IMR-90 (cell line): ENCODE measurements around the gene ALK. TPM values are rescaled to one million over a fixed set of nuclear protein-coding genes. Genes with fewer than 3 reads are reported as not detected.

Experiments
- ATAC-seq: fragments of 200-7000 bp; cut with Tn5 transposase; 2 replicates; pipeline ENCODE4 v1.9.1; 2020; ENCODE audit warnings: low read depth, mild to moderate bottlenecking, moderate library complexity
- BruUV-seq: library from RNA; stranded (reverse); fragments of 400-500 nt; replicated peaks from 2 replicates; lab custom pipeline; 2021; lab: Mats Ljungman, UMichigan
- CTCF ChIA-PET: fragments of 300-600 bp; formaldehyde crosslinking; extraction: SDS; loops from one replicate; lab custom pipeline; 2021; ENCODE audit warnings: antibody characterized with exemption; lab: Yijun Ruan, JAX
- POLR2A ChIA-PET: fragments of 300-600 bp; sonication (Branson Sonifier 250); formaldehyde crosslinking; loops from one replicate; lab custom pipeline; 2022; ENCODE audit warnings: antibody characterized with exemption; ENCODE audit not compliant: unreplicated experiment; lab: Charles Lee
- DNase-seq: peaks from one replicate; pipeline ENCODE4 v3.0.0; 2013
- H2AFZ ChIP-seq: replicated peaks from 2 replicates; pipeline ENCODE3; 2013; ENCODE audit warnings: low read length, mild to moderate bottlenecking; ENCODE audit not compliant: poor library complexity
- H2AK5ac ChIP-seq: 2 replicates; pipeline ENCODE4 v1.6.1; 2013; ENCODE audit warnings: low read depth, low read length, inconsistent platforms
- H2AK9ac ChIP-seq: replicated peaks from 2 replicates; pipeline ENCODE3; 2013; ENCODE audit warnings: mild to moderate bottlenecking, low read depth, low read length, moderate library complexity; ENCODE audit not compliant: poor library complexity
- H2BK120ac ChIP-seq: 2 replicates; pipeline ENCODE4 v1.6.1; 2013; ENCODE audit warnings: low read depth, low read length, inconsistent platforms
- H2BK15ac ChIP-seq: 3 replicates; pipeline ENCODE4 v1.6.1; 2013; ENCODE audit warnings: low read depth, low read length, inconsistent platforms
- H2BK20ac ChIP-seq: 2 replicates; pipeline ENCODE4 v1.6.1; 2013; ENCODE audit warnings: low read depth, mild to moderate bottlenecking, inconsistent platforms, low read length, moderate library complexity
- H2BK5ac ChIP-seq: 2 replicates; pipeline ENCODE4 v1.6.1; 2013; ENCODE audit warnings: mild to moderate bottlenecking, low read depth, low read length, inconsistent platforms; ENCODE audit not compliant: poor library complexity, severe bottlenecking
- H3K14ac ChIP-seq: replicated peaks from 2 replicates; pipeline ENCODE4 v1.6.1; 2013; ENCODE audit warnings: low read depth, low read length, inconsistent platforms
- H3K18ac ChIP-seq: 2 replicates; pipeline ENCODE4 v1.6.1; 2013; ENCODE audit warnings: low read depth, low read length, control low read depth
- H3K23ac ChIP-seq: 2 replicates; pipeline ENCODE4 v1.6.1; 2013; ENCODE audit warnings: low read depth, low read length, inconsistent platforms
- H3K27ac ChIP-seq: 2 replicates; pipeline ENCODE4 v1.5.1; 2013; ENCODE audit warnings: mild to moderate bottlenecking, control low read depth, low read length; ENCODE audit not compliant: insufficient read depth
- H3K27me3 ChIP-seq: 2 replicates; pipeline ENCODE4 v1.6.1; 2013; ENCODE audit warnings: low read length; ENCODE audit not compliant: control insufficient read depth, insufficient read depth
- H3K36me3 ChIP-seq: 2 replicates; pipeline ENCODE4 v1.6.1; 2013; ENCODE audit warnings: low read length, mixed read lengths; ENCODE audit not compliant: control insufficient read depth, insufficient read depth
- H3K4ac ChIP-seq: 2 replicates; pipeline ENCODE4 v1.6.1; 2013; ENCODE audit warnings: low read depth, low read length, inconsistent platforms
- H3K4me1 ChIP-seq: 2 replicates; pipeline ENCODE4 v1.6.1; 2013; ENCODE audit warnings: low read length, mixed read lengths; ENCODE audit not compliant: control insufficient read depth, insufficient read depth
- H3K4me2 ChIP-seq: 2 replicates; pipeline ENCODE4 v1.6.1; 2013; ENCODE audit warnings: low read depth, mild to moderate bottlenecking, control low read depth, low read length, moderate library complexity
- H3K4me3 ChIP-seq: 2 replicates; pipeline ENCODE4 v1.5.1; 2013; ENCODE audit warnings: low read depth, mild to moderate bottlenecking, control low read depth, low read length, moderate library complexity; ENCODE audit not compliant: insufficient read depth
- H3K56ac ChIP-seq: 2 replicates; pipeline ENCODE4 v1.6.1; 2013; ENCODE audit warnings: low read length, inconsistent platforms; ENCODE audit not compliant: insufficient read depth; ENCODE audit errors: extremely low read depth
- H3K79me1 ChIP-seq, 2 experiments: 2 replicates each; pipeline ENCODE4 v1.6.1; 2013; ENCODE audit warnings: low read length in 2 of 2, inconsistent platforms in 1 of 2, low read depth in 1 of 2
- H3K9ac ChIP-seq: 2 replicates; pipeline ENCODE4 v1.6.1; 2013; ENCODE audit warnings: low read depth, low read length, control low read depth
- H3K9me1 ChIP-seq: 2 replicates; pipeline ENCODE4 v1.6.1; 2013; ENCODE audit warnings: low read length, inconsistent platforms; ENCODE audit not compliant: insufficient read depth
- H3K9me3 ChIP-seq: 2 replicates; pipeline ENCODE4 v1.6.1; 2013; ENCODE audit warnings: low read length; ENCODE audit not compliant: control insufficient read depth, insufficient read depth
- H4K20me1 ChIP-seq: 2 replicates; pipeline ENCODE4 v1.6.1; 2013; ENCODE audit warnings: low read length, inconsistent platforms; ENCODE audit not compliant: insufficient read depth
- H4K5ac ChIP-seq: 2 replicates; pipeline ENCODE4 v1.6.1; 2013; ENCODE audit warnings: mild to moderate bottlenecking, low read depth, low read length, control low read depth
- H4K8ac ChIP-seq, 2 experiments: 2 replicates each; pipeline ENCODE4 v1.6.1; 2013; ENCODE audit warnings: low read depth in 2 of 2, low read length in 2 of 2, control low read depth in 1 of 2, inconsistent platforms in 1 of 2
- H4K91ac ChIP-seq: 2 replicates; pipeline ENCODE4 v1.6.1; 2013; ENCODE audit warnings: low read depth, low read length, inconsistent platforms; ENCODE audit not compliant: insufficient read depth
- BHLHE40 ChIP-seq: fragments of 150-350 bp; IDR thresholded peaks from 2 replicates; pipeline ENCODE4 v1.6.1; 2016; ENCODE audit warnings: mild to moderate bottlenecking, low read depth, low read length
- CEBPB ChIP-seq: IDR thresholded peaks from 2 replicates; pipeline ENCODE4 v1.6.1; 2012; ENCODE audit warnings: low read depth, low read length, improper control_type of control experiment
- CHD1 ChIP-seq: IDR thresholded peaks from 2 replicates; pipeline ENCODE4 v1.6.1; 2012; ENCODE audit warnings: low read depth, low read length, improper control_type of control experiment
- CTCF ChIP-seq: conservative IDR thresholded peaks from 2 replicates; pipeline ENCODE4 v1.5.1; 2012; ENCODE audit warnings: mild to moderate bottlenecking, low read depth, low read length, improper control_type of control experiment
- FOS ChIP-seq: fragments of 150-350 bp; IDR thresholded peaks from 2 replicates; pipeline ENCODE4 v1.6.1; 2016; ENCODE audit warnings: low read depth, low read length
- MAFK ChIP-seq: IDR thresholded peaks from 2 replicates; pipeline ENCODE4 v1.6.1; 2012; ENCODE audit warnings: low read depth, low read length, improper control_type of control experiment
- MAZ ChIP-seq: IDR thresholded peaks from 2 replicates; pipeline ENCODE4 v1.6.1; 2012; ENCODE audit warnings: low read depth, mild to moderate bottlenecking, low read length, improper control_type of control experiment, moderate library complexity, borderline replicate concordance
- MXI1 ChIP-seq: IDR thresholded peaks from 2 replicates; pipeline ENCODE4 v1.6.1; 2012; ENCODE audit warnings: low read depth, mild to moderate bottlenecking, low read length, moderate library complexity, borderline replicate concordance
- NFE2L2 ChIP-seq: fragments of 150-350 bp; IDR thresholded peaks from 2 replicates; pipeline ENCODE4 v1.6.1; 2016; ENCODE audit warnings: low read depth, mild to moderate bottlenecking, low read length
- POLR2A ChIP-seq: IDR thresholded peaks from 2 replicates; pipeline ENCODE4 v1.6.1; 2012; ENCODE audit warnings: mild to moderate bottlenecking, low read depth, low read length
- RAD21 ChIP-seq: IDR thresholded peaks from 2 replicates; pipeline ENCODE4 v1.6.1; 2012; ENCODE audit warnings: low read length, improper control_type of control experiment
- RCOR1 ChIP-seq: IDR thresholded peaks from 2 replicates; pipeline ENCODE4 v1.6.1; 2012; ENCODE audit warnings: mild to moderate bottlenecking, low read length, improper control_type of control experiment; ENCODE audit not compliant: insufficient replicate concordance
- RFX5 ChIP-seq: IDR thresholded peaks from 2 replicates; pipeline ENCODE4 v1.8.0; 2012; ENCODE audit warnings: low read depth, mild to moderate bottlenecking, low read length, moderate library complexity
- SMC3 ChIP-seq: fragments of 150-350 bp; IDR thresholded peaks from 2 replicates; pipeline ENCODE4 v1.6.1; 2016; ENCODE audit warnings: low read depth, mild to moderate bottlenecking, antibody characterized with exemption, low read length, moderate library complexity
- USF2 ChIP-seq: fragments of 150-350 bp; IDR thresholded peaks from 2 replicates; pipeline ENCODE4 v1.6.1; 2017; ENCODE audit warnings: mild to moderate bottlenecking, antibody characterized with exemption, low read length, low read depth
- WGBS, 2 experiments: methylation state at CpG; one replicate each; pipeline versions ENCODE4 v1.1.5 to v1.1.7; 2013; ENCODE audit warnings: missing lambda C conversion rate in 2 of 2; ENCODE audit not compliant: insufficient read length in 1 of 2; ENCODE audit errors: extremely low coverage in 2 of 2; 5-methylcytosine and 5-hydroxymethylcytosine counted together
- dilution Hi-C: fragments of 300-500 bp; cut with HindIII; formaldehyde crosslinking; loops from one replicate; pipeline ENCODE4 v1.14.3; 2018; ENCODE audit warnings: low sequenced_read_pairs; ENCODE audit not compliant: unreplicated experiment
- in situ Hi-C: fragments of 300-500 bp; cut with MboI; formaldehyde crosslinking; loops from 3 replicates; pipeline ENCODE4 v1.14.3; 2019; ENCODE audit warnings: low sequenced_read_pairs, inconsistent platforms, mixed read lengths
- intact Hi-C: fragments of 100-400 bp; cut with micrococcal nuclease; formaldehyde crosslinking; loops from 2 replicates; pipeline ENCODE4 v1.10.0; 2022
- polyA plus RNA-seq, 3 experiments: library from polyadenylated mRNA; depleted of rRNA; stranded (reverse); fragments of >200 nt; gene quantifications; 2 replicates each; pipeline ENCODE4 v1.2.3, GENCODE V29; 2012; ENCODE audit warnings: low replicate concordance in 1 of 3
- total RNA-seq: library from RNA; depleted of rRNA; stranded (reverse); fragments of >200 nt; gene quantifications from 2 replicates; pipeline ENCODE4 v1.2.3, GENCODE V29; 2012
- TF ChIP-seq, protein P1 (sequence below): fragments of 150-350 bp; IDR thresholded peaks from 2 replicates; pipeline ENCODE4 v1.6.1; 2016; ENCODE audit warnings: low read depth, mild to moderate bottlenecking, low read length, moderate library complexity, borderline replicate concordance

The ALK gene
- total and polyA plus RNA-seq, 2 of the 4 experiments (the other 2 are of a cell fraction) = not detected

- dilution Hi-C loops = no loop called here
- in situ Hi-C loops = no loop called here
- no peaks in the 10 kb centered on the region for H3K9me3 ChIP-seq
- no peak overlapping the region for H3K23ac ChIP-seq
- no peaks in the 10 kb centered on the region for H3K36me3 ChIP-seq
- H2AK9ac ChIP-seq = no peak overlapping the region
- no CpG with 5 or more reads among the region's 2 CpGs for WGBS, 2 experiments
- H3K4me1 ChIP-seq = no peaks in the 10 kb centered on the region
- no peak overlapping the region for H3K56ac ChIP-seq
- H2BK5ac ChIP-seq = no peak overlapping the region
- no peak overlapping the region for H3K18ac ChIP-seq
- no peak overlapping the region for H3K4me3 ChIP-seq
- no peak overlapping the region for H3K9ac ChIP-seq
- H3K4ac ChIP-seq = no peak overlapping the region
- POLR2A ChIA-PET = no interaction called here
- H3K4me2 ChIP-seq = no peak overlapping the region
- H3K79me1 ChIP-seq = no peaks in the 10 kb centered on the region
- BruUV-seq = no TSS peak
- H2AFZ ChIP-seq = no peak overlapping the region
- no peak overlapping the region for H2AK5ac ChIP-seq
- H3K27ac ChIP-seq = no peak overlapping the region
- intact Hi-C loops = no loop called here
- no peak overlapping the region for H3K14ac ChIP-seq
- no peak overlapping the region for H4K5ac ChIP-seq
- DNase-seq (no peak), ATAC-seq (no peak)
- H3K27me3 ChIP-seq = 0 out of 2 replicates have a peak, but pooled peaks cover 2% of the 10 kb centered on the region
- H4K8ac ChIP-seq = no peak overlapping the region
- H4K20me1 ChIP-seq = no peaks in the 10 kb centered on the region
- TF ChIP-seq POLR2A (no peak), MXI1 (no peak), BHLHE40 (no peak), CHD1 (no peak), RAD21 (no peak), FOS (no peak), USF2 (no peak), MAZ (no peak), SMC3 (no peak), CEBPB (no peak), CTCF (no peak), NFE2L2 (no peak), RFX5 (no peak), MAFK (no peak), RCOR1 (no peak)
- TF ChIP-seq, protein P1, sequence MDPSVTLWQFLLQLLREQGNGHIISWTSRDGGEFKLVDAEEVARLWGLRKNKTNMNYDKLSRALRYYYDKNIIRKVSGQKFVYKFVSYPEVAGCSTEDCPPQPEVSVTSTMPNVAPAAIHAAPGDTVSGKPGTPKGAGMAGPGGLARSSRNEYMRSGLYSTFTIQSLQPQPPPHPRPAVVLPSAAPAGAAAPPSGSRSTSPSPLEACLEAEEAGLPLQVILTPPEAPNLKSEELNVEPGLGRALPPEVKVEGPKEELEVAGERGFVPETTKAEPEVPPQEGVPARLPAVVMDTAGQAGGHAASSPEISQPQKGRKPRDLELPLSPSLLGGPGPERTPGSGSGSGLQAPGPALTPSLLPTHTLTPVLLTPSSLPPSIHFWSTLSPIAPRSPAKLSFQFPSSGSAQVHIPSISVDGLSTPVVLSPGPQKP = no peak
- H2BK15ac ChIP-seq = no peak overlapping the region
- CTCF ChIA-PET = no interaction called here
- no peaks in the 10 kb centered on the region for H3K9me1 ChIP-seq
- no peak overlapping the region for H2BK120ac ChIP-seq
- H4K91ac ChIP-seq = no peak overlapping the region
- no peak overlapping the region for H2BK20ac ChIP-seq
These were observed 442.0 kb downstream of the ALK start for GRCh38 chr2:29479401-29479800.
